GM21390 (cell line): ENCODE results near the gene CYP1A2.

Experiments
- ATAC-seq: cut with Tn5 transposase; IDR thresholded peaks from one replicate; pipeline ENCODE4 v1.9.1; 2021; ENCODE audit not compliant: unreplicated experiment

The CYP1A2 gene

GRCh38 chr15:74802290-74802689, 53.6 kb downstream of the CYP1A2 start:
- no peak for ATAC-seq

- ATAC-seq, result no peak
These were observed 54.3 kb downstream of the CYP1A2 start for GRCh38 chr15:74802862-74803447.

GRCh38 chr15:74804935-74805334, 56.3 kb downstream of the CYP1A2 start:
- no peak for ATAC-seq
